A549 (cell line): ENCODE measurements around the gene CFLAR. TPM values are rescaled to one million over a fixed set of nuclear protein-coding genes. Genes with fewer than 3 reads are reported as not detected.

Experiments
- ATAC-seq, 2 experiments: fragments of 200-7000 bp in 1 of 2; fragments of >200 bp in 1 of 2; cut with Nextera tagmentation in 1 of 2; cut with Tn5 transposase in 1 of 2; 3 replicates each; pipeline versions ENCODE4 v1.8.0 to v1.9.1; 2018 to 2020; ENCODE audit warnings: mild to moderate bottlenecking in 1 of 2, moderate library complexity in 1 of 2
- CTCF ChIA-PET: fragments of 300-600 bp; sonication (Branson Sonifier 250); formaldehyde crosslinking; extraction: SDS; loops from one replicate; lab custom pipeline; 2021; ENCODE audit warnings: antibody characterized with exemption, inconsistent platforms; lab: Yijun Ruan, JAX
- POLR2A ChIA-PET: fragments of 350-600 bp; formaldehyde crosslinking; extraction: SDS; loops from one replicate; lab custom pipeline; 2021; ENCODE audit warnings: antibody characterized with exemption, inconsistent platforms; lab: Yijun Ruan, JAX
- DNase-seq, 2 experiments: peaks; one replicate each; pipeline versions ENCODE4 v3.0.0 to v3.0.0-alpha.2; 2011 to 2016; ENCODE audit warnings: low read depth in 1 of 2, low spot score in 1 of 2
- FAIRE-seq: peaks from 2 replicates; lab custom pipeline; 2011; peaks lifted over from hg19 to GRCh38; lab: Jason Lieb, UNC
- H3K27ac ChIP-seq, 2 experiments: fragments of >200 bp; sonication (Bioruptor Twin); formaldehyde crosslinking; 3 replicates each; pipeline ENCODE4 v1.5.1; 2016 to 2017
- H3K4me1 ChIP-seq: fragments of >200 bp; sonication (Bioruptor Twin); formaldehyde crosslinking; 3 replicates; pipeline ENCODE4 v1.6.1; 2016
- H3K4me2 ChIP-seq: fragments of >200 bp; sonication (Bioruptor Twin); formaldehyde crosslinking; 3 replicates; pipeline ENCODE4 v1.6.1; 2016
- H3K4me3 ChIP-seq: fragments of >200 bp; sonication (Bioruptor Twin); formaldehyde crosslinking; 3 replicates; pipeline ENCODE4 v1.5.1; 2016
- H3K9me3 ChIP-seq: fragments of >200 bp; sonication (Bioruptor Twin); formaldehyde crosslinking; 3 replicates; pipeline ENCODE4 v1.6.1; 2016
- BCL3 ChIP-seq: fragments of >200 bp; sonication (Bioruptor Twin); formaldehyde crosslinking; IDR thresholded peaks from 3 replicates; pipeline ENCODE4 v1.6.1; 2016
- CBX2 ChIP-seq: fragments of 200-600 bp; sonication (generic); IDR thresholded peaks from 2 replicates; pipeline ENCODE4 v1.6.1; 2016; ENCODE audit warnings: low read depth, mild to moderate bottlenecking, borderline replicate concordance
- CBX8 ChIP-seq: fragments of 200-600 bp; sonication (generic); IDR thresholded peaks from 2 replicates; pipeline ENCODE4 v1.6.1; 2016
- CEBPB ChIP-seq, 2 experiments: fragments of >200 bp in 1 of 2; sonication (Bioruptor Twin) in 1 of 2; formaldehyde crosslinking in 1 of 2; IDR thresholded peaks; 2 replicates each; pipeline ENCODE4 v1.6.1; 2012 to 2016
- EHMT2 ChIP-seq: fragments of 200-600 bp; sonication (generic); IDR thresholded peaks from 2 replicates; pipeline ENCODE4 v1.6.1; 2016; ENCODE audit warnings: antibody characterized with exemption, low read depth, mild to moderate bottlenecking, moderate library complexity
- EP300 ChIP-seq, 2 experiments: fragments of >200 bp; sonication (Bioruptor Twin); formaldehyde crosslinking; IDR thresholded peaks; 2 replicates in 1 of 2; 3 replicates in 1 of 2; pipeline ENCODE4 v1.6.1; 2016 to 2017
- FOSL2 ChIP-seq, 2 experiments: fragments of 450-650 bp in 1 of 2; fragments of >200 bp in 1 of 2; sonication (Bioruptor Twin) in 1 of 2; formaldehyde crosslinking; IDR thresholded peaks; 2 replicates each; pipeline versions ENCODE4 v1.5.0 to v1.6.1; 2016 to 2020; ENCODE audit warnings: mild to moderate bottlenecking in 1 of 2, moderate library complexity in 1 of 2
- FOXS1 ChIP-seq: fragments of 250-450 bp; sonication (Bioruptor Pico); IDR thresholded peaks from 2 replicates; pipeline ENCODE4 v1.5.0; 2020; ENCODE audit warnings: mild to moderate bottlenecking, moderate library complexity
- GATA3 ChIP-seq: IDR thresholded peaks from 2 replicates; pipeline ENCODE4 v1.6.1; 2012; ENCODE audit warnings: borderline replicate concordance
- HEYL ChIP-seq: fragments of 250-450 bp; sonication (Bioruptor Pico); IDR thresholded peaks from 2 replicates; pipeline ENCODE4 v1.8.0; 2021; ENCODE audit warnings: mild to moderate bottlenecking, moderate library complexity
- HOXB5 ChIP-seq: fragments of 250-450 bp; sonication (Bioruptor Pico); IDR thresholded peaks from 2 replicates; pipeline ENCODE4 v1.5.0; 2020; ENCODE audit warnings: mild to moderate bottlenecking, moderate library complexity
- JUN ChIP-seq, 2 experiments: fragments of >200 bp; sonication (Bioruptor Twin); formaldehyde crosslinking; IDR thresholded peaks; 2 replicates in 1 of 2; 3 replicates in 1 of 2; pipeline ENCODE4 v1.6.1; 2016 to 2017
- JUNB ChIP-seq: fragments of >200 bp; sonication (Bioruptor Twin); formaldehyde crosslinking; IDR thresholded peaks from 2 replicates; pipeline ENCODE4 v1.6.1; 2016
- POLR2AphosphoS2 ChIP-seq: conservative IDR thresholded peaks from 2 replicates; pipeline ENCODE4 v1.6.1; 2012; ENCODE audit warnings: low read length, improper control_type of control experiment, inconsistent platforms
- RARB ChIP-seq: fragments of 250-450 bp; sonication (Bioruptor Pico); IDR thresholded peaks from 2 replicates; pipeline ENCODE4 v1.8.0; 2021; ENCODE audit warnings: mild to moderate bottlenecking, moderate library complexity
- RCOR1 ChIP-seq: fragments of 150-350 bp; IDR thresholded peaks from 2 replicates; pipeline ENCODE4 v1.6.1; 2014; ENCODE audit warnings: antibody characterized with exemption, low read length, low read depth
- SMC3 ChIP-seq: fragments of >200 bp; sonication (Bioruptor Twin); formaldehyde crosslinking; IDR thresholded peaks from 3 replicates; pipeline ENCODE4 v1.6.1; 2018; ENCODE audit warnings: inconsistent platforms
- TP53 ChIP-seq: fragments of 250-450 bp; sonication (Bioruptor Pico); IDR thresholded peaks from 2 replicates; pipeline ENCODE4 v1.5.0; 2021; ENCODE audit warnings: mild to moderate bottlenecking, moderate library complexity
- USF2 ChIP-seq: fragments of 450-650 bp; IDR thresholded peaks from 2 replicates; pipeline ENCODE4 v1.6.1; 2014; ENCODE audit warnings: antibody characterized with exemption
- ZSCAN20 ChIP-seq: fragments of 250-450 bp; sonication (Bioruptor Pico); IDR thresholded peaks from 2 replicates; pipeline ENCODE4 v1.8.0; 2022; ENCODE audit warnings: mild to moderate bottlenecking, moderate library complexity
- WGBS: methylation state at CpG from one replicate; pipeline ENCODE4 v1.1.6; 2017; ENCODE audit errors: missing lambda C conversion rate; 5-methylcytosine and 5-hydroxymethylcytosine counted together
- polyA plus RNA-seq, 4 experiments: library from polyadenylated mRNA; depleted of rRNA in 3 of 4; stranded (reverse); fragments of >200 nt; fragmentation: RNase III in 1 of 4; extraction: RNeasy Plus Mini Kit Qiagen cat#74134 plus additional on column Dnase treatment in 1 of 4; gene quantifications; 2 replicates in 3 of 4; 3 replicates in 1 of 4; pipeline ENCODE4 v1.2.3, GENCODE V29; 2011 to 2017
- TF ChIP-seq, protein P1 (sequence below): fragments of 250-450 bp; sonication (Bioruptor Pico); IDR thresholded peaks from 2 replicates; pipeline ENCODE4 v1.5.0; 2020; ENCODE audit warnings: low read depth, mild to moderate bottlenecking, moderate library complexity

CFLAR gene
- polyA plus RNA-seq, 2 of the 4 experiments (the other 2 are of a cell fraction): 56.5 to 89.4 TPM

- H3K4me3 ChIP-seq: peak overlapping the region; percentile 23
- POLR2A ChIA-PET: interaction anchor here (0.6 to 4.8 kb wide), 5 partner anchors 21 to 286 kb away, joined by 3 to 39 read pairs (median 3); partner anchors contain the start of genes CFLAR and CLK1
Measured at GRCh38 chr2:201150454-201151020, 34.6 kb downstream of the CFLAR start.

DNA sequence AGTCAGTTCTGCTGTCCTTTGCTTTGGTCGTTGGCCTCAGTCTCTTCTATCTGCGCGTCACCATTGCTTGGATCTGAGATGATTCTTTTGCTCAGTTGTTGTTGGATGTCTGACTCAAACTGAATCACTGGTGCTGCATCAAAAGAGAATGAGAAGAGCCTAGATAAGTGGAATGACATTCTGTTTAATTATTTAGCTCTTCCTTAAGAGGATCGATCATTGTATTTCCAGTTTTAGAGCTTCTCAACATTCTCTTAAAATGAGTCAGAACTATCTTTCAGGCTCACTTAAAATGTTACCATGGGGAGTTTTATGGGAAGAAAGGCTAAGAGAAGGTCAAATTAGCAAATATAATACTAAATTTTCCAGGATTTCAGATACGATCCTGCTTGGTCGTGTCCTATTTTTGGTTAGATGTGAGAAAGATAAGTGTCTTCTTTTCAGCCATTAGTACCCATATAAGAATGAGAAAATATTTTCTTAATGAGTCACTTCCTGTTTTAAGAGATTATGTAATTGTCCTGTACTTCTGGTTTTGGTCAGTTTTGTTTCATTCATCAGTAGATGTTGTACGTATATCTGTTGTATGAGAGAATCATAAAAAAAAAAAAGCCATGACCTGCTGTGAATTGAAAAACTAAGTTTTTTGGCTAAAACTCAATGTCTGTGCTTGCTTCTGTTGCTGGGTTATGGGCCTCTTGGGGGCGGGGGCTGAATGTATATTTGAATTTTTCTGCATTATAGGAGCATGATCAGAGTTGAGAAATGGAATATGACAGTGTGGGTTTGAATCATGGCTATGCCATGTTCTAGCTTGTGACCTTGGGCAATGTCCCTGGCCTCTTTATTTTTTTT lies 35.4 kb downstream of the CFLAR start:
- 2% methylated on average over 8 of the region's 8 CpGs for WGBS
- DNase-seq (peak; percentile 77 to 85), FAIRE-seq (peak; percentile 68)
- ChIA-PET POLR2A (interaction anchor here (0.6 to 4.8 kb wide), 2 partner anchors 20 to 34 kb away, joined by 6 to 39 read pairs; partner anchors contain the start of gene CFLAR), CTCF (interaction anchor here (0.5 to 6.7 kb wide), 9 partner anchors 23 to 196 kb away, joined by 3 to 46 read pairs (median 4); partner anchors contain the start of genes CFLAR, HYCC2 and NDUFB3)
- peak overlapping the region; percentile 95 to 96 for H3K27ac ChIP-seq
- peaks cover 59% of the 10 kb centered on the region for H3K4me1 ChIP-seq
- peak overlapping the region; percentile 92 for H3K4me2 ChIP-seq
- H3K9me3 ChIP-seq: no peaks in the 10 kb centered on the region
- TF ChIP-seq GATA3 (peak; percentile 90; the same call in 1 of the 2 replicates), CBX8 (no peak), JUN (IDR thresholded peaks at IDR 0.05) (peak; percentile 68 to 74; a peak in 4 of 5 replicates), FOSL2 (IDR thresholded peaks at IDR 0.05) (peak; percentile 90), FOSL2 (CRISPR knock-in tag; IDR thresholded peaks at IDR 0.05) (peak; percentile 87), ZSCAN20 (CRISPR knock-in tag) (no peak), HEYL (no peak), POLR2AphosphoS2 (no peak), HOXB5 (CRISPR knock-in tag) (no peak), FOXS1 (CRISPR knock-in tag) (no peak), SMC3 (no peak), RCOR1 (no peak), BCL3 (peak; percentile 72; the same call in 2 of the 3 replicates), JUNB (peak; percentile 97), CBX2 (no peak), EHMT2 (no peak), TP53 (CRISPR knock-in tag) (no peak), EP300 (IDR thresholded peaks at IDR 0.05) (peak; percentile 48 to 79; a peak in 3 of 5 replicates), RARB (CRISPR knock-in tag) (no peak), CEBPB (IDR thresholded peaks at IDR 0.05) (peak; percentile 63 to 83; a peak in 3 of 4 replicates)
- TF ChIP-seq, protein P1, sequence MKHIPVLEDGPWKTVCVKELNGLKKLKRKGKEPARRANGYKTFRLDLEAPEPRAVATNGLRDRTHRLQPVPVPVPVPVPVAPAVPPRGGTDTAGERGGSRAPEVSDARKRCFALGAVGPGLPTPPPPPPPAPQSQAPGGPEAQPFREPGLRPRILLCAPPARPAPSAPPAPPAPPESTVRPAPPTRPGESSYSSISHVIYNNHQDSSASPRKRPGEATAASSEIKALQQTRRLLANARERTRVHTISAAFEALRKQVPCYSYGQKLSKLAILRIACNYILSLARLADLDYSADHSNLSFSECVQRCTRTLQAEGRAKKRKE: peak; percentile 88; the same call in 1 of the 2 replicates
- TF ChIP-seq, all 56 proteins: peak for 8
- ATAC-seq: peak; percentile 62 to 69
- peak overlapping the region; percentile 23; the same call in 2 of the 3 replicates for H3K4me3 ChIP-seq

More at GRCh38 chr2:201150454-201151020, 34.6 kb downstream of the CFLAR start:
- FAIRE-seq (no peak), ATAC-seq (peak; percentile 2 to 15; a peak in 3 of 6 replicates)
- H3K9me3 ChIP-seq: no peaks in the 10 kb centered on the region
- H3K4me1 ChIP-seq: peaks cover 60% of the 10 kb centered on the region
- H3K4me2 ChIP-seq: peak overlapping the region; percentile 92
- TF ChIP-seq POLR2AphosphoS2: no peak
- 0 out of 2 replicates have a peak, but pooled peaks have one; percentile 32 for TF ChIP-seq HOXB5 (CRISPR knock-in tag)
- peak; percentile 38; the same call in 1 of the 2 replicates for TF ChIP-seq USF2
- TF ChIP-seq, all 56 proteins: peak for 2
- no peak for DNase-seq
- peak overlapping the region; percentile 95 to 96 for H3K27ac ChIP-seq
- WGBS: 45% methylated on average over 3 of the region's 3 CpGs
- CTCF ChIA-PET: interaction anchor here (0.9 to 6.7 kb wide), 10 partner anchors 8 to 195 kb away, joined by 3 to 46 read pairs (median 4); partner anchors contain the start of genes HYCC2 and NDUFB3
